H1 (cell line): ENCODE results near the gene IFNA13. TPM values are rescaled to one million over a fixed set of nuclear protein-coding genes. Genes with fewer than 3 reads are reported as not detected.

ENCODE experiments used
- CTCF ChIA-PET: fragments of 300-600 bp; sonication (Branson Sonifier 250); formaldehyde crosslinking; loops from one replicate; lab custom pipeline; 2021; ENCODE audit not compliant: partially characterized antibody; lab: Charles Lee
- POLR2A ChIA-PET: fragments of 300-600 bp; sonication (Branson Sonifier 250); formaldehyde crosslinking; loops from one replicate; lab custom pipeline; 2021; ENCODE audit warnings: inconsistent platforms; ENCODE audit not compliant: partially characterized antibody; lab: Charles Lee
- DNase-seq, 2 experiments: peaks; one replicate each; pipeline versions ENCODE4 v3.0.0 to v3.0.0-alpha.2; 2010 to 2022; ENCODE audit warnings: low spot score in 2 of 2, low read depth in 1 of 2, mixed read lengths in 1 of 2
- FAIRE-seq: peaks from 2 replicates; lab custom pipeline; 2011; peaks lifted over from hg19 to GRCh38; lab: Jason Lieb, UNC
- H2AFZ ChIP-seq: 2 replicates; pipeline ENCODE4 v1.8.1; 2012; ENCODE audit warnings: low read length, inconsistent platforms
- H2AK5ac ChIP-seq: 2 replicates; pipeline ENCODE4 v1.6.1; 2013; ENCODE audit warnings: low read depth, low read length
- H2BK120ac ChIP-seq: replicated peaks from 2 replicates; pipeline ENCODE3; 2013; ENCODE audit warnings: low read depth, low read length, inconsistent platforms
- H2BK12ac ChIP-seq: 2 replicates; pipeline ENCODE4 v1.6.1; 2013; ENCODE audit warnings: low read depth, low read length
- H2BK15ac ChIP-seq: 2 replicates; pipeline ENCODE4 v1.6.1; 2013; ENCODE audit warnings: low read length
- H2BK20ac ChIP-seq: 2 replicates; pipeline ENCODE4 v1.6.1; 2013; ENCODE audit warnings: low read length
- H2BK5ac ChIP-seq: 2 replicates; pipeline ENCODE4 v1.6.1; 2013; ENCODE audit warnings: low read depth, low read length
- H3K14ac ChIP-seq: 2 replicates; pipeline ENCODE4 v1.6.1; 2013; ENCODE audit warnings: inconsistent platforms; ENCODE audit not compliant: insufficient read length
- H3K18ac ChIP-seq: 2 replicates; pipeline ENCODE4 v1.6.1; 2013; ENCODE audit warnings: low read length; ENCODE audit errors: extremely low read depth
- H3K23ac ChIP-seq: 2 replicates; pipeline ENCODE4 v1.6.1; 2013; ENCODE audit warnings: inconsistent platforms; ENCODE audit not compliant: insufficient read length
- H3K23me2 ChIP-seq: 2 replicates; pipeline ENCODE4 v1.6.1; 2013; ENCODE audit warnings: low read depth, low read length
- H3K27ac ChIP-seq: 2 replicates; pipeline ENCODE4 v1.6.1; 2011; ENCODE audit warnings: low read depth, low read length, inconsistent platforms
- H3K27me3 ChIP-seq, 4 experiments: replicated peaks in 1 of 4; 1 replicate in 1 of 4; 2 replicates in 3 of 4; pipeline versions ENCODE4 v1.6.1 to v1.8.1; 2011 to 2013; ENCODE audit warnings: low read length in 3 of 4, mild to moderate bottlenecking in 3 of 4, inconsistent platforms in 2 of 4, mixed read lengths in 2 of 4, moderate library complexity in 1 of 4; ENCODE audit not compliant: control insufficient read depth in 3 of 4, insufficient read depth in 3 of 4; ENCODE audit errors: extremely low read depth in 1 of 4
- H3K36me3 ChIP-seq, 4 experiments: 2 replicates each; pipeline versions ENCODE4 v1.6.1 to v1.8.1; 2011 to 2013; ENCODE audit warnings: mild to moderate bottlenecking in 4 of 4, low read length in 3 of 4, moderate library complexity in 2 of 4, control low read depth in 1 of 4, inconsistent platforms in 1 of 4; ENCODE audit not compliant: insufficient read depth in 4 of 4, control insufficient read depth in 2 of 4
- H3K4ac ChIP-seq: replicated peaks from 2 replicates; pipeline ENCODE3; 2013; ENCODE audit warnings: low read length, low read depth, mixed read lengths, inconsistent platforms; ENCODE audit not compliant: insufficient read length
- H3K4me1 ChIP-seq, 4 experiments: replicated peaks in 1 of 4; 1 replicate in 1 of 4; 2 replicates in 3 of 4; pipeline versions ENCODE4 v1.6.1 to v1.8.1; 2011 to 2013; ENCODE audit warnings: low read length in 3 of 4, inconsistent platforms in 2 of 4, mixed read lengths in 1 of 4; ENCODE audit not compliant: insufficient read depth in 4 of 4, control insufficient read depth in 3 of 4
- H3K4me2 ChIP-seq, 2 experiments: 2 replicates each; pipeline versions ENCODE4 v1.6.1 to v1.8.1; 2011 to 2013; ENCODE audit warnings: low read depth in 2 of 2, low read length in 2 of 2, control low read depth in 1 of 2, inconsistent platforms in 1 of 2, mild to moderate bottlenecking in 1 of 2; ENCODE audit not compliant: insufficient read depth in 1 of 2
- H3K4me3 ChIP-seq, 4 experiments: fragments of 200-600, 300-600 bp in 1 of 4; sonication (generic), shearing (Covaris generic), sonication (Bioruptor Twin) in 1 of 4; 2 replicates each; pipeline versions ENCODE4 v1.5.1 to v1.8.1; 2011 to 2016; ENCODE audit warnings: low read length in 4 of 4, low read depth in 3 of 4, control low read depth in 2 of 4, inconsistent platforms in 2 of 4, mild to moderate bottlenecking in 2 of 4, mixed read lengths in 1 of 4, moderate library complexity in 1 of 4; ENCODE audit not compliant: insufficient read depth in 2 of 4; ENCODE audit errors: extremely low read depth in 1 of 4
- H3K56ac ChIP-seq: replicated peaks from 2 replicates; pipeline ENCODE3; 2013; ENCODE audit warnings: low read depth, mild to moderate bottlenecking, mixed read lengths, low read length, inconsistent platforms; ENCODE audit not compliant: insufficient read length
- H3K79me1 ChIP-seq: 2 replicates; pipeline ENCODE4 v1.6.1; 2013; ENCODE audit warnings: low read depth, low read length, control low read depth
- H3K79me2 ChIP-seq, 2 experiments: 2 replicates each; pipeline versions ENCODE4 v1.6.1 to v1.8.1; 2012 to 2013; ENCODE audit warnings: low read length in 2 of 2, mild to moderate bottlenecking in 2 of 2, inconsistent platforms in 1 of 2; ENCODE audit not compliant: insufficient read depth in 2 of 2, control insufficient read depth in 1 of 2
- H3K9ac ChIP-seq, 4 experiments: replicated peaks in 1 of 4; 1 replicate in 1 of 4; 2 replicates in 3 of 4; pipeline versions ENCODE4 v1.6.1 to v1.8.1; 2011 to 2013; ENCODE audit warnings: low read depth in 3 of 4, low read length in 3 of 4, control low read depth in 2 of 4, mild to moderate bottlenecking in 2 of 4, moderate library complexity in 2 of 4, inconsistent platforms in 1 of 4; ENCODE audit errors: extremely low read depth in 1 of 4
- H3K9me3 ChIP-seq, 2 experiments: 2 replicates each; pipeline versions ENCODE4 v1.6.1 to v1.8.1; 2012 to 2013; ENCODE audit warnings: mild to moderate bottlenecking in 2 of 2, moderate library complexity in 2 of 2, control low read depth in 1 of 2, inconsistent platforms in 1 of 2, low read depth in 1 of 2, low read length in 1 of 2, mixed read lengths in 1 of 2; ENCODE audit not compliant: insufficient read depth in 2 of 2
- H4K20me1 ChIP-seq, 2 experiments: replicated peaks in 1 of 2; 2 replicates each; pipeline versions ENCODE3 to v1.8.1; 2011 to 2013; ENCODE audit warnings: inconsistent platforms in 2 of 2, low read length in 2 of 2, mild to moderate bottlenecking in 1 of 2; ENCODE audit not compliant: insufficient read depth in 2 of 2, control insufficient read depth in 1 of 2
- H4K5ac ChIP-seq: 2 replicates; pipeline ENCODE4 v1.6.1; 2013; ENCODE audit warnings: low read length, low read depth, mixed read lengths, inconsistent platforms; ENCODE audit not compliant: insufficient read length
- H4K8ac ChIP-seq: 2 replicates; pipeline ENCODE4 v1.8.0; 2013; ENCODE audit warnings: mild to moderate bottlenecking, moderate library complexity, low read length, inconsistent platforms; ENCODE audit not compliant: insufficient read depth; ENCODE audit errors: extremely low read depth
- H4K91ac ChIP-seq: replicated peaks from 2 replicates; pipeline ENCODE3; 2013; ENCODE audit warnings: low read length, mixed read lengths, inconsistent platforms; ENCODE audit not compliant: insufficient read length
- BACH1 ChIP-seq: IDR thresholded peaks from 2 replicates; pipeline ENCODE4 v1.6.1; 2012; ENCODE audit warnings: low read length, improper control_type of control experiment
- SIN3A ChIP-seq, 2 experiments: IDR thresholded peaks in 1 of 2; conservative IDR thresholded peaks in 1 of 2; 2 replicates each; pipeline ENCODE4 v1.6.1; 2011 to 2012; ENCODE audit warnings: low read length in 2 of 2, improper control_type of control experiment in 1 of 2, low read depth in 1 of 2, mild to moderate bottlenecking in 1 of 2
- TEAD4 ChIP-seq: IDR thresholded peaks from 2 replicates; pipeline ENCODE4 v1.6.1; 2012; ENCODE audit warnings: low read depth, low read length, inconsistent platforms, mixed read lengths
- WGBS, 2 experiments: shearing (Covaris generic) in 1 of 2; methylation state at CpG; one replicate each; pipeline versions ENCODE4 v1.1.6 to v1.1.7; 2013 to 2015; ENCODE audit warnings: low lambda C conversion rate in 2 of 2, mixed read lengths in 2 of 2, inconsistent platforms in 1 of 2, low coverage in 1 of 2, missing lambda C conversion rate in 1 of 2; ENCODE audit not compliant: insufficient replicate concordance in 2 of 2, insufficient coverage in 1 of 2, insufficient read length in 1 of 2; ENCODE audit errors: extremely low coverage in 1 of 2, missing lambda C conversion rate in 1 of 2; 5-methylcytosine and 5-hydroxymethylcytosine counted together
- polyA plus RNA-seq, 7 experiments: library from polyadenylated mRNA; depleted of rRNA in 3 of 7; stranded (reverse) in 5 of 7; unstranded in 2 of 7; fragments of >200 nt in 5 of 7; fragments of 200-250 nt in 2 of 7; gene quantifications; 1 replicate in 5 of 7; 2 replicates in 1 of 7; 4 replicates in 1 of 7; pipeline versions ENCODE4 v1.2.1 to v1.2.3, GENCODE V29; 2011 to 2013; ENCODE audit warnings: missing spikeins in 2 of 7, mixed read lengths in 2 of 7
- total RNA-seq: library from RNA; stranded (reverse); fragmentation: NEBNext Ultra II Directional; extraction: Animal tissue kit (Norgen Biotek cat#: 25700); gene quantifications from 2 replicates; pipeline ENCODE4 v1.2.1, GENCODE V29; 2021

IFNA13 gene
- total and polyA plus RNA-seq, 2 of the 8 experiments (the other 6 are each of a cell fraction or from before 2014, with no cell fraction given) = not detected

- Histone ChIP-seq H3K56ac (no peak overlapping the region), H3K18ac (no peak overlapping the region), H3K4me1 (peaks cover 3 to 9% (median 5%) of the 10 kb centered on the region in 4 experiments; a peak in 4 of 7 replicates), H3K9me3 (no peaks in the 10 kb centered on the region), H2AK5ac (no peak overlapping the region), H3K79me2 (no peaks in the 10 kb centered on the region), H3K9ac (no peak overlapping the region), H3K4me3 (no peak overlapping the region), H3K23me2 (no peaks in the 10 kb centered on the region), H2BK5ac (no peak overlapping the region), H4K91ac (no peak overlapping the region), H2BK12ac (no peak overlapping the region; the same call in 1 of the 2 replicates), H3K14ac (no peak overlapping the region), H2BK15ac (no peak overlapping the region), H3K27me3 (no peaks in the 10 kb centered on the region), H3K36me3 (no peaks in the 10 kb centered on the region), H3K4me2 (peak overlapping the region; percentile 12 to 22; a peak in 1 of 4 replicates), H2AFZ (no peak overlapping the region), H4K20me1 (no peaks in the 10 kb centered on the region), H3K23ac (no peak overlapping the region), H3K27ac (no peak overlapping the region), H3K4ac (no peak overlapping the region), H2BK120ac (no peak overlapping the region), H4K5ac (no peak overlapping the region), H4K8ac (no peak overlapping the region), H2BK20ac (no peak overlapping the region), H3K79me1 (no peaks in the 10 kb centered on the region)
- DNase-seq (no peak), FAIRE-seq (peak; percentile 52)
- ChIA-PET POLR2A (no interaction called here), CTCF (interaction anchor here (0.7 to 1.9 kb wide), 2 partner anchors 10 to 13 kb away, joined by 6 read pairs; no protein-coding TSS in a partner anchor)
- 69% methylated on average over 5 of the region's 5 CpGs; no CpG with 5 or more reads in 1 of the 2 experiments for WGBS, 2 experiments
- TF ChIP-seq TEAD4 = peak; percentile 79
- 0 out of 4 replicates have a peak, but pooled peaks of 1 of the 2 experiments have one; percentile 29 for TF ChIP-seq SIN3A (conservative IDR thresholded peaks at IDR 0.05 in 1 of 2, IDR thresholded peaks at IDR 0.05 in 1 of 2; ENCODE audit: low read depth in 1 of 2, low read length in 2 of 2)
- TF ChIP-seq BACH1 = no peak
Observed at GRCh38 chr9:21381448-21382339, 13.8 kb upstream of the IFNA13 start.
